Urinary bladder (tissue), 4 donors: ENCODE data around the gene PRSS23. TPM values are rescaled to one million over a fixed set of nuclear protein-coding genes. Genes with fewer than 3 reads are reported as not detected.

Source experiments
- DNase-seq: peaks from one replicate; pipeline ENCODE4 v3.0.0-alpha.2; 2015; ENCODE audit errors: extremely low spot score
- H3K27ac ChIP-seq: one replicate; pipeline ENCODE4 v1.5.1; 2013; ENCODE audit warnings: low read depth, mild to moderate bottlenecking, moderate library complexity
- H3K36me3 ChIP-seq: one replicate; pipeline ENCODE4 v1.6.1; 2013; ENCODE audit warnings: mild to moderate bottlenecking, moderate library complexity; ENCODE audit not compliant: insufficient read depth
- H3K4me1 ChIP-seq: one replicate; pipeline ENCODE4 v1.6.1; 2013; ENCODE audit warnings: mild to moderate bottlenecking, moderate library complexity; ENCODE audit not compliant: insufficient read depth
- H3K4me3 ChIP-seq: one replicate; pipeline ENCODE4 v1.5.1; 2013; ENCODE audit warnings: low read depth, low read length
- WGBS: extraction: QIAGEN DNeasy Blood & Tissue Kit; methylation state at CpG from one replicate; pipeline ENCODE4 v1.1.7; 2013; 5-methylcytosine and 5-hydroxymethylcytosine counted together
- polyA plus RNA-seq: library from polyadenylated mRNA; stranded (reverse); fragments of 200-250 nt; gene quantifications from one replicate; pipeline ENCODE4 v1.2.3, GENCODE V29; 2013
- total RNA-seq: library from RNA; depleted of rRNA; stranded (reverse); fragments of >200 nt; gene quantifications from one replicate; pipeline ENCODE4 v1.2.3, GENCODE V29; 2014
- donor health status: healthy with polysubstance abuse.
- donor health status: healthy.

PRSS23 gene
- total and polyA plus RNA-seq, 2 donors, result 146 to 169 TPM

GRCh38 chr11:86797133-86797532, 3.2 kb upstream of the PRSS23 start:
- no peak for DNase-seq
- no peaks in the 10 kb centered on the region for H3K4me1 ChIP-seq
- H3K27ac ChIP-seq, result no peak overlapping the region
- WGBS, result 70% methylated on average over 9 of the region's 9 CpGs
- no peak overlapping the region for H3K4me3 ChIP-seq
- no peaks in the 10 kb centered on the region for H3K36me3 ChIP-seq

DNA sequence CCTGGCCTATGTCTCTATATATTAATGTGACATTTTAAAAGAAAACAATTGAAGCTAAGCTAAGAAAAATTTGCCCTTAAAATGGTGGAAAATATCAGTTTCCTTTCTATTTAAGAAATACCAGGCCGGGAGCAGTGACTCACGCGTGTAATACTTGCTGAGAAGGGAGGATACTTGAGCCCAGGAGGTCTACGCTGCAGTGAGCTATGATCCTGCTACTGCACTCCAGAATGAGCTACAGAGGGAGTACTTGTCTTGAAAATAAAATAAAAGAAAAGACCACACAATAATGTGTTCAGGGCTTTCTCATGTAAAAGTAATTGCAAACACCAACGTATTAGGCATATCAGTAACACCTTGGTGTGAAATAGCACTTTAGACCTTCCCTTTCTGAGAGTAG, 1.4 kb upstream of the PRSS23 start:
- H3K27ac ChIP-seq, result no peak overlapping the region
- WGBS, result 57% methylated on average over 5 of the region's 5 CpGs

GRCh38 chr11:86799680-86800075, 664 bp upstream of the PRSS23 start:
- no peaks in the 10 kb centered on the region for H3K4me1 ChIP-seq
- peak overlapping the region; percentile 74 for H3K4me3 ChIP-seq
- no peaks in the 10 kb centered on the region for H3K36me3 ChIP-seq
- no peak overlapping the region for H3K27ac ChIP-seq
- 44% methylated on average over 13 of the region's 13 CpGs for WGBS
- DNase-seq, result no peak

More for the DNA sequence above, 1.4 kb upstream of the PRSS23 start:
- H3K36me3 ChIP-seq, result no peaks in the 10 kb centered on the region
- DNase-seq, result no peak
- no peak overlapping the region for H3K4me3 ChIP-seq
- H3K4me1 ChIP-seq, result no peaks in the 10 kb centered on the region

DNA sequence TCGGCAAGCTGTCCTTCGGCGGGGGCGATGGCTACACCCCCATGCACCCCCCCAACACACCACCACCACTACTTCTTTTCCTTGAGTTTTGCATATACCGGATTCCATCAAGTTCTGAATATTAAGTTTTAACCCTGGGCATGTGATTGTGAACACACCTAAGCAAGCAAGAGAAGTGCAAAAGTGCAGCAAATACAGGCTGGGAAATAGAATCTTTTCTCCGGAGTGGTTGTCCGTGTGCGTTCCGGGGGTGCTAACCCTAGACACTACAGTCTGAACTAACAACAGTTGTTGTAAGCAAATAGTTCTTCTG, 574 bp downstream of the PRSS23 start:
- DNase-seq, result no peak
- Histone ChIP-seq H3K27ac (no peak overlapping the region), H3K4me3 (peak overlapping the region; percentile 74), H3K4me1 (peaks cover 2% of the 10 kb centered on the region), H3K36me3 (no peaks in the 10 kb centered on the region)
- 4% methylated on average over 9 of the region's 9 CpGs for WGBS

DNA sequence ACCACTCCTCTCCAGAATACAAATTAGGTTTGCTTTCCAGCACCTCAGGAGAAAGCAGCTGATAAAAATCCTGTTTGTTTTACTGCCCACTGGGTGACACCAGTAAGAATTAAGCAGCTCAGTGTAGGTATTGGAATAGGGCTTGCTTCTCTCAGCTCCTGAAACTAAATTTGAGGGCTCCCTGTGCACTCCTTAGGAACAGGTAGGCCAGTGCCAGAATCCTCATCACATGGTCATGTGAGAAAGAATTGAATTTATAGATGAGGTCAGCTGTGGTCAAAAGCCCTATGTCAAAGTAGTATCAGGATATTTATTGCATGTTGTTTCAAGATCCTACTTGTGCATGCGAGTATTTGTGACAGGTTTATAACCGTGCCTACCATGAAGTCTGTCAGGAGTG, 1.0 kb downstream of the PRSS23 start:
- 54% methylated on average over 2 of the region's 2 CpGs for WGBS
- DNase-seq, result no peak
- H3K36me3 ChIP-seq, result no peaks in the 10 kb centered on the region
- peak overlapping the region; percentile 74 for H3K4me3 ChIP-seq
- H3K27ac ChIP-seq, result no peak overlapping the region
- peaks cover 2% of the 10 kb centered on the region for H3K4me1 ChIP-seq

DNA sequence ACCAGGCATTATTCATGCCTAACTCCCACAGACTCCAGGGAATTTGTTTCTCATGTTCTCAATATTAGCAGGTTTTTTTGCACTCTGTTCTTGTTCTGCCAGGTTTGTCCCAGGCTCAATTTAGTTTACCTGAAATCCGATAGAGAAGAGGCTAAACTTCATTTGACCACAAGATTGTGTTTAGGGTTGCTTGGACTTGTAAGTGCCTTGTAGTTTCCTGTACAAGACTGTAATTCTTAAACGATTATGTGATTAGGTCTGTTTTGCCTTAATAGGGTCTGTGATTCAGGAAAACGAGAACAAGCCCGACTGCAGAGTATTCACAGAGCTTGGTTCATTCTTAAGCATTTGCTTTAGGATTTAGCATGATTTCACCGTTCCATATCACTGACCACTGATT, 1.8 kb downstream of the PRSS23 start:
- H3K4me1 ChIP-seq, result peaks cover 2% of the 10 kb centered on the region
- 33% methylated on average over 5 of the region's 5 CpGs for WGBS
- no peak for DNase-seq
- peak overlapping the region; percentile 74 for H3K4me3 ChIP-seq
- no peaks in the 10 kb centered on the region for H3K36me3 ChIP-seq
- H3K27ac ChIP-seq, result no peak overlapping the region

GRCh38 chr11:86802601-86803051, 2.3 kb downstream of the PRSS23 start:
- DNase-seq, result no peak
- H3K4me3 ChIP-seq, result peak overlapping the region; percentile 74
- no peak overlapping the region for H3K27ac ChIP-seq
- 15% methylated on average over 3 of the region's 3 CpGs for WGBS
- H3K36me3 ChIP-seq, result no peaks in the 10 kb centered on the region
- peaks cover 2% of the 10 kb centered on the region for H3K4me1 ChIP-seq

- Histone ChIP-seq H3K4me1 (peaks cover 2% of the 10 kb centered on the region), H3K27ac (no peak overlapping the region), H3K4me3 (no peak overlapping the region), H3K36me3 (no peaks in the 10 kb centered on the region)
- no peak for DNase-seq
- WGBS, result 51% methylated on average over 5 of the region's 5 CpGs
Observed at GRCh38 chr11:86803136-86804045, 3.0 kb downstream of the PRSS23 start.

DNA sequence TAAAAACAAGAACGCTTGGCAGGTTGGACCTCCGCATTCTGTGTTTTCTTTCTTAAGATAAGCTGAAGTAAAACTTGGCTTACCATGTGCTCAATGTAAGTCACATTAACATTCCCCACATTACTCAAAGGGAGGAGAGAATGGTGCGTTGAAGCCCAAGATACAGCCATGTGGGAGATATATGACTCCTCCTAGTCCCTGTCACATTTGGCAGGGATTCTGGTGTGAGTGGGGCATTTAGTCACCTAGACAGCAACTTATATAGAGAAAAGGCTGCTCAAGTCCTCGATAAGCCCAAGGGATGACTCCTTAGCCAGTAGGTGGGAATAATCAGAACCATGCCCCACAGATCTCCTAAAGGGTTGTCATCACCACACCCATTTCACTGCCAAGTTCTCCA, 4.6 kb downstream of the PRSS23 start:
- WGBS, result 65% methylated on average over 4 of the region's 4 CpGs
- no peaks in the 10 kb centered on the region for H3K36me3 ChIP-seq
- no peak overlapping the region for H3K27ac ChIP-seq
- no peak for DNase-seq
- H3K4me1 ChIP-seq, result peaks cover 2% of the 10 kb centered on the region
- H3K4me3 ChIP-seq, result no peak overlapping the region

DNA sequence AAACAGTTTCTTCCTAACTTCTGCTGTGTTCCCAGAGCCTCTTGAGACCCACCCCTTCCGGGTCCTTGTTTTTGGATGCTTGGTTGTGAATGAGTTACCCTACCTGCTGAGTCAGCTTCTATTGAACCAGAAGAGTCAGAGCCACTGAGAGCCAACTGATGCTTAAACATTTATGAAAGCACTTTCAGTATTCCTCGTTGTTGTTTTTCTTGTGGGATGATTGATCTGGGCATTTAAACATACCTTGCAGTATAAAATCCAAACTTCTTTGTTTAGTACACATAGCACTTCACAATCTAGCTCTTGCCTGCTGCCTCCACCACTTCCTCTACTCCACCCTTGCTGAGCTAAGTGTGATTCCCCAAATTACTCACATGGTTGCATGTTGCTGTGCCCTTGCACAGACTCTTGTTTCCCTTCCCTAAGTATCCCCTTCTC, 5.5 kb downstream of the PRSS23 start:
- 61% methylated on average over 2 of the region's 2 CpGs for WGBS
- H3K4me3 ChIP-seq, result no peak overlapping the region
- no peak overlapping the region for H3K27ac ChIP-seq
- H3K36me3 ChIP-seq, result no peaks in the 10 kb centered on the region
- no peak for DNase-seq
- H3K4me1 ChIP-seq, result peaks cover 2% of the 10 kb centered on the region

GRCh38 chr11:86806903-86807302, 6.6 kb downstream of the PRSS23 start:
- H3K27ac ChIP-seq, result no peak overlapping the region
- H3K4me3 ChIP-seq, result no peak overlapping the region
- H3K4me1 ChIP-seq, result peaks cover 2% of the 10 kb centered on the region
- WGBS, result 82% methylated on average over 3 of the region's 3 CpGs
- no peak for DNase-seq
- H3K36me3 ChIP-seq, result no peaks in the 10 kb centered on the region

DNA sequence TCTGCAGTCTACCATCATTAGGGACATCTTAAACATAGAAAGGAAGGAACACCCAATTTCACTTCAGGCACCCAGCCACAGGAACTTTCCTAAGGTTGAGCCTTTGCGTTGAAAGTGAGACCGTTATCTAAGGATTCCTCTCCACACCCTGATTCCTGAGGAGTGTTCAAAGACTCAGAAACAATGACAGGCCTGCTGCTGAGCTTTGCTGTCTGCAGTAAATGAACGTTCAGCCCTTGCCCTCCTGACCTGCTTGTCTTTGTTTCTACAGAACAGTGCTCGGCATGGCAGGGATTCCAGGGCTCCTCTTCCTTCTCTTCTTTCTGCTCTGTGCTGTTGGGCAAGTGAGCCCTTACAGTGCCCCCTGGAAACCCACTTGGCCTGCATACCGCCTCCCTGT, 7.0 kb downstream of the PRSS23 start:
- WGBS, result 56% methylated on average over 5 of the region's 5 CpGs

GRCh38 chr11:86809561-86809960, 9.2 kb downstream of the PRSS23 start:
- H3K4me1 ChIP-seq, result peaks cover 2% of the 10 kb centered on the region
- no peak overlapping the region for H3K27ac ChIP-seq
- H3K36me3 ChIP-seq, result no peaks in the 10 kb centered on the region
- DNase-seq, result no peak
- no peak overlapping the region for H3K4me3 ChIP-seq

More for the DNA sequence above, 7.0 kb downstream of the PRSS23 start:
- DNase-seq, result no peak
- H3K36me3 ChIP-seq, result no peaks in the 10 kb centered on the region
- no peak overlapping the region for H3K27ac ChIP-seq
- H3K4me3 ChIP-seq, result no peak overlapping the region
- peaks cover 2% of the 10 kb centered on the region for H3K4me1 ChIP-seq

- DNase-seq, result no peak
- Histone ChIP-seq H3K4me3 (no peak overlapping the region), H3K36me3 (no peaks in the 10 kb centered on the region), H3K4me1 (peaks cover 2% of the 10 kb centered on the region), H3K27ac (no peak overlapping the region)
- 59% methylated on average over 2 of the region's 2 CpGs for WGBS
Observed at GRCh38 chr11:86810288-86810687, 9.9 kb downstream of the PRSS23 start.
